Measurements from ENCODE around the gene TAS2R30.

DNA sequence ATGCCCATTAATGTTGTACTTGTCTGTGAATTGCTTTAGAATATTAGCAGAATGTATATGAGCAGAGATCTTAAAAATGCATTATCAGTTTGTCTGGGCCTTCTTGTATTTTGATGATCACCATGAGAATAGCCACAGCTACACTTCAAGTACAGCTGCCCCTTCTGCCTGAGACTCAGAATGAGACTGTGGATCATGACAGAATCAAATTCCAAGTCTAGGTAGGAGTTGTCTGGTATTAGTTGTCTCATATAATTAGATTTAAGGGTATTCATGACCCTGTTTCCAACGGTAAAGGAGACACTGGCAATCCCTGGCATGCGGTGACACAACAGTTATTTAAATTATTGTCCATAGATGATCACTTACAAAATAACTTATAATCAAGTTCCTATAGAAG is 18.3 kb upstream of the TAS2R30 start:
- TF ChIP-seq CTCF (IDR thresholded peaks at IDR 0.05) = no peak
- TF ChIP-seq POLR2AphosphoS5 (IDR thresholded peaks at IDR 0.05) = no peak

All from prostate gland (tissue), 2 donors.